Limb (tissue), 2 donors: Measurements from ENCODE around the gene IFI44.

Source experiments
- DNase-seq, 2 donors: peaks; one replicate each; pipeline ENCODE4 v3.0.0-alpha.2; 2016; ENCODE audit errors: extremely low spot score in 2 of 2

IFI44 gene, protein sequence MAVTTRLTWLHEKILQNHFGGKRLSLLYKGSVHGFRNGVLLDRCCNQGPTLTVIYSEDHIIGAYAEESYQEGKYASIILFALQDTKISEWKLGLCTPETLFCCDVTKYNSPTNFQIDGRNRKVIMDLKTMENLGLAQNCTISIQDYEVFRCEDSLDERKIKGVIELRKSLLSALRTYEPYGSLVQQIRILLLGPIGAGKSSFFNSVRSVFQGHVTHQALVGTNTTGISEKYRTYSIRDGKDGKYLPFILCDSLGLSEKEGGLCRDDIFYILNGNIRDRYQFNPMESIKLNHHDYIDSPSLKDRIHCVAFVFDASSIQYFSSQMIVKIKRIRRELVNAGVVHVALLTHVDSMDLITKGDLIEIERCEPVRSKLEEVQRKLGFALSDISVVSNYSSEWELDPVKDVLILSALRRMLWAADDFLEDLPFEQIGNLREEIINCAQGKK

DNA sequence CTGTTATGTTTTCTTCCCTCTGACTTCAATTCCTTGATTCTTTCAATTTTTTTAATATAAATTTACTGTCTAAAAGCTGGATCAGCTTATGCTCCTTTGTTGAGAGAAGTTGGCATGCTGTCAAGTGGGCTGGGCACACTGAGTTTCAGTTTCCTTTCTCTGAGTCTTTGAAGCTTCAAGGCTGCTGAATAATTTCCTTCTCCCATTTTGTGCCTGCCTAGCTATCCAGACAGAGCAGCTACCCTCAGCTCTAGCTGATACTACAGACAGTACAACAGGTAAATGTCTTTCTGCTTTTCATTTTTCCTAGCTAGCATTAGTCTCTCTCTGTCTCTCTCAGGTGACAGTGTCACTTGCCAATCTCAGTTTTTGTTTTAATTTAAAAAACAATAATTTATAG is at the start of gene IFI44:
Gene IFI44 (plus strand): TSS at position 204 of the 400 bp plus-strand sequence. CDS start 365 bp downstream, outside the sequence.
- peak; percentile 63 to 73 for DNase-seq

DNA sequence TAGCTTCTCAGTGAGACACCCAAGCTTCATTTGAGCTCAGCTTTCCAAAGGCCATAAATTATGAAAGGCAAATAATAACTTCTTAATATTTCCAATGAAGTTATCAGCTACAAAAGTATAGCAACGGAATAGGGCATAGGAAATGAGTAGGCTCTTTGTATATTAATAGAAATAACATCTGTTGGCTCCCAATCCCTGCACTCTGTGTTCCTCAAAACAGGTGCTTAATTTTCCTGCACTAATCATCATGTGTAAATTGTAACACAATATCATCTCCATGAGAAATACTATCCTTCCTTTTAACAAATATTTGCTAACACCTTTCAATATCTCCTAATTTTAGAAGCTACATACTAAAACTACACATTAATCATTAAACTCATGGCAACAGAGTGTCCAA is 48.6 kb upstream of the IFI44 start:
- no peak for DNase-seq

DNA sequence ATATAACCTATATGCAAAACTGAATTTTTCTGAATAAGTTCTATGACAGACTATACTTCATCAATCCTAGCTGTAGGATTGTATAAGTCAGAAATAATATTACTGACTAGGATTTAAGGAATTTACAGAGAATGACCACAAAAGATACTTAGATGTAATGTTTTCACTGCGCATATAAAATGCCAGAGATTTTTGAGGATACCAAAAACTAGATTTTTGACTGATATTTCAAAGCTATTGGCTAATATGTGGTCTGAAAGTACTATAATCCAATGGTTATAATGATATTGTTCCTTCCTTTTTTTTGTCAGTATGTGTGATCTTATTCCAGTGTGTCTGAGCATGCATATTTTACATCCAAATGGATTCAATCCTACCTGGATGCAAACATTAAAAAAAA is 46.4 kb upstream of the IFI44 start:
- no peak for DNase-seq

DNA sequence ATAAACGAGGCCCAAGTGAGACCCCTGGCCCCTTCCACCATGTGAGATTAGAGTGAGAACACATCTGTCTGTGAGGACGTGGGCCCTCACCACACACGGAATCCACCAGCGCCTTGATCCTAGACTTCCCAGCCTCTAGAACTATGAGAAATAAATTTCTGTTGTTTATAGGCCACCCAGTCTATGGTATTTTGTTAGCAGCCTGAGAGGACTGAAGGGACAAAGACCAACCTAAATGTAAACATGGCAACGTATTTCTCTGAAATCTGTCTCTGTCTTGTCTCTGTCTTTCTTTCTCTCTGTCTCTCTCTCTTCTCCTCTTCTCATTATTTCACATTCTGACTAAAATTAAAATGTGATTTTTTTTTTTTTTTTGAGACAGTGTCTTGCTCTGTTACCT is 45.0 kb upstream of the IFI44 start:
- no peak for DNase-seq

DNA sequence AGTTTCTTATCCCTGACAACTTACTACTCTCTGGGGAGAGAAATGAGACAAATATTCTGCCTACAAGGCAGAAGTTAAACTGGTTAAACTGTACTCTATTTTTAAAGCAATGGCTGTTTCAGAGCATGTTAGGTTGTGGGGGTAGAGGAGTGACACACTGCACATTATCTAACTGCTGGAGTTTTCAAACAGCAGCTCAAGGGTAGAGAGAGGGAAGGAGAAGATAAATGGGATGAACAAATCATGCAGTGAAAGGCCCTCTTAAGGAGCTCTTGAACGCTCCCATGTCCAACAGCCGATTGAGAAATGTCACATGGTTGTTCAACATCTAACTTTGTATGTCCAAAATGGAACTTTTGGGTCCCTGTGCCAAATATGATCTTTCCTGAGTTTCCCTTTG is 43.4 kb upstream of the IFI44 start:
- DNase-seq: no peak

DNA sequence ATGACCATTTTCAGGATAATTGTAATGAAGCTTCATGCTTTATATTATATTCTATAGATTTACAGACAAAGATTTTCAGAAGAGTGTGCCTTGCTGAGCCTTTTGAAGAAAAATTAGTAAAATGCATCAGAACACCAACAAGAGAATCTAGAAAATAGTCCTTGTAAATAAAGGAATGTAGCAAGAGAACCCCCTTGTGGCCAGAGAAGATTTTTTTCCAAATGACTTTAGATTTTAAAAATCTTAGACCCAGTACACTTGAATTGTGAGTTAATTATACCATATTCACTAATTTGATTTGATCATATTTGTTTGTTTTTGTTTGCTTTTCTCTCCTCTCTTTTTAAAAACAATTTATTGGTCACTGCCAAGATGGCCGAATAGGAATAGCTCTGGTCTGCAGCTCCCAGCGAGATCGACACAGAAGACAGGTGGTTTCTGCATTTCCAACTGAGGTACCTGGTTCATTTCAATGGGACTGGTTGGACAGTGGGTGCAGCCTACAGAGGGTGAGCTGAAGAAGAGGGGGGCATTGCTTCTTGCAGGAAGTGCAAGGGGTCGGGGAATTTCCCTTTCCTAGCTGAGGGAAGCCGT is 42.2 kb upstream of the IFI44 start:
- peak in 1 of 2 donors; percentile 51 for DNase-seq

DNA sequence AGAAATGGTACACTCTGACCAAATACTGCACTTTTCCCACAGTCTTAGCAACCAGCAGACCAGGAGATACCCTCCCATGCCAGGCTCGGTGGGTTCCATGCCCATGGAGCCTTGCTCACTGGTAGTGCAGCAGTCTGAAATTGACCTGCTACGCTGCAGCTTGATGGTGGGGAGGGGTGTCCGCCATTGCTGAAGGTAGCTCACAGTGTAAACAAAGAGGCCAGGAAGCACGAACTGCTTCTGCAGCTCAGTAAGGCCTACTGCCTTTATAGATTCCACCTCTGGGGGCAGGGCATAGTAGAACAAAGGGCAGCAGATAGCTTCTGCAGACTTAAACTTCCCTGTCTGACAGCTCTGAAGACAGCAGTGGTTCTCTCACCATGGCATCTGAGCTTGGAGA is 41.7 kb upstream of the IFI44 start:
- DNase-seq: no peak

DNA sequence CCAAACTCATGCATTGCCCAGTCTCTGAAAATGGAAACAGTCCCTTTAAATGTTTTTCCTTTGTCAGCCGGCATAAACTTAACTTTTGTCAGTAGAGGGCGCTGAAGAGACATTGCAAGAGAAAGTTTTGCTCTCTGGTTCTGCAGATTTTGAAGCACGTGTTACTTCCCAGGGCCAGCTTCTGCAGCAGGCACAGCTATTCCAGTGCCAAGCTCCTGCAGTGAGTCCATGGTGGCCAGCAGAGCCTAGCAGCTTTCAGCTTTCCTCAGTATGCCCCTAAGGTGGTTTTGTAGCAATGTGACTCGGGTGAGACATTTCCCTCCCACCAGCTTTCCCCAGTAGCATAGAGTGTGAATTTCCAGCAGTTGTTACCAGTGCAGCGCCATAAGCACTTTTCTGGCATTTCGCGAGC is 32.0 kb upstream of the IFI44 start:
- DNase-seq: peak; percentile 60 to 88

DNA sequence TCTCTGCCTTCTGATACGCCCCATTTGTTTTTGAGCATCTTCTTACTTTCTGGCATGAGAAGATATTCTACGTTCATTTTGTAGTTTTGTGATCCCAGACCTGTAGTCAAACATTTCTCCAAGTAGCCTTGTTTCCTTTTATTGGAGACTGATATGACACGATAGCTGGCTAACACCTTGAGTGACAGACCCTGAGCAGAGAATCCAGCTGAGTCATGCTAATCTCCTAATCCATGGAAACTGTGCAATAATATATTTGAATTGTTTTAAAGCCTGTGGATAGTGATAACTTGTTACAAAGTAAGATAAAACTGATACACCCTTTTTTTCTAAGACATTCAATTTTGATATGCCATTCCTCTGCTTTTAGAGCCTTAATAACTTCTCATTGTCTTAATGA is 30.6 kb upstream of the IFI44 start:
- no peak for DNase-seq

DNA sequence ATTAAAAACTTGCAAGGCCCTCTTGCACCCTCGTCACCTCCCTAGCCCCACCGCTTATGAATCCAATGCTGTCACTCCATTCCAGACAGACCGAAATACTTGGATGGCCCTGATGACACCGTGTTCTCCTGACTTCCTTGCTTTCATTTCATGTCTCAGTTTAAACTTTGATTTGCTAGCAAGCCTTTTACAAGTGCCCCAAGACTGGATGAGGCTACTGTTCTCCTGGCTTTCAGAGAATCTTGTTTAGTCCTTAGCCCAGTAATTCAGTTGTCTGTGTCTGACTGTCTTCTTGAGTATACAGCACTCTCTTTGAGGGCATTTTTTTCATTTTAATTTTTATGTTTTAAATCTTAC is 30.2 kb upstream of the IFI44 start:
- no peak for DNase-seq

DNA sequence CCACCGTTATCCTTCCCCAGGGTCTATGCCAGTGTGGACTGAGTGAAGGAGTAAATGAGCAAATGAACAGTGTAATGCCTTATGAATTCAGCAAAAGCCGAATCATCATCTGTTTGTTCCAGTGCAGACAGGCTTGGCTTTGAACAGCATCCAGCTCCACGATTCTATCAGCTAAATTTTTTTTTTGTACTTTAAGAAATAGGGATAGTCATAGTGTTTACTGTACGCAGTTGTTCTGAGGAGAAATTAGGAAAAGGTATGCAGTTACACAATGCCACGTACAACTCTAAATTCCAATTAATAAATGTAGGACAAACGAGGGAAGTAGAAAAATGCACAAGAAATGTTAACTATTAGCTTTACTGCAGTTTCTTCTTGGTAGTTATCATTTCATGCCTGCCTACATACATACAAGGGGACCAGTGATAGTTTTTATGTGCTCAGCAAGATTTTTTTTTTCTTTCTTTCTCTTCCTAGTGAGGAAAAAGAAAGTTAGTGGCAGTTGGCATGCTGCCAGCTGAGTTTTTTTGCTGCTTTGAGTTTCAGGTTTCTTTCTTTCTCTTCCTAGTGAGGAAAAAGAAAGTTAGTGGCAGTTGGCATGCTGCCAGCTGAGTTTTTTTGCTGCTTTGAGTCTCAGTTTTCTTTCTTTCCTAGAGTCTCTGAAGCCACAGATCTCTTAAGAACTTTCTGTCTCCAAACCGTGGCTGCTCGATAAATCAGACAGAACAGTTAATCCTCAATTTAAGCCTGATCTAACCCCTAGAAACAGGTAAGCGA is 29.6 kb upstream of the IFI44 start, which contains the start of gene IFI44L:
Gene IFI44L (plus strand): TSS at position 646 of the 777 bp plus-strand sequence. CDS start 7,468 bp downstream, outside the sequence.
- peak; percentile 42 to 55 for DNase-seq

DNA sequence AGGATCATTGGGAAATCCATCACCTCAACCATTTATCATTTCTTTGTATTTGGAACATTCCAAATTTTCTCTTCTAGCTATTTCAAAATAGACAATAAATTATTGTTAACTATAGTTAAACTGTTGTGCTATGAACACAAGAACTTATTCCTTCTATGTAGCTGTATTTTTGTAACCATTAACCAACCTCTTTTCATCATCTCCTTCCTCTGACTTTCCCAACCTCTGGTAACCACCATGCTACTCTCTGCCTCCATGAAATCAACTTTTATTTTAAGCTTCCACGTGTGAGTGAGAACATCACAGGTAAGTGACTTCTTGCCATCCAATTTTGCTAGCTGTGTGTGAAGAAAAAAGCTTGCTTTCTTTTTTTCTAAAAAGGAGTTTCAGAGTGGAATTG is 29.0 kb upstream of the IFI44 start:
- no peak for DNase-seq

DNA sequence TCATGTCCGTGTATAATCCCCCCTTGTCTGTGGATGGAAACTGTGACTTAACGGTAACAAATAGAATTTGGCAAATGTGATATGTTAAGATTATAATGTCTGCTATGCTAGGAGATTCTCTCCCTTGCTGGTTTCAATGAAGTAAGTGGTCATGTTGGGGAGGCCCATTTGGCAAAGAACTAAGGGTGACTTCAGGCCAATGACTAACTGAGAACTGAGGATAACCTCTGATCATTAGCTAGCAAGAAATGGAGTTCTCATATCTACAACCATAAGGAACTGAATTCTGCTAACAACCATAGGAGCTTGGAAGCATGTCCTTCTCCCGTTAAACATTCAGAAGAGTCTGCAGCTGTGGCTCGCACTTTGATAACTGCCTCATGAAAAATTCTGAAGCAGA is 27.1 kb upstream of the IFI44 start:
- DNase-seq: no peak

DNA sequence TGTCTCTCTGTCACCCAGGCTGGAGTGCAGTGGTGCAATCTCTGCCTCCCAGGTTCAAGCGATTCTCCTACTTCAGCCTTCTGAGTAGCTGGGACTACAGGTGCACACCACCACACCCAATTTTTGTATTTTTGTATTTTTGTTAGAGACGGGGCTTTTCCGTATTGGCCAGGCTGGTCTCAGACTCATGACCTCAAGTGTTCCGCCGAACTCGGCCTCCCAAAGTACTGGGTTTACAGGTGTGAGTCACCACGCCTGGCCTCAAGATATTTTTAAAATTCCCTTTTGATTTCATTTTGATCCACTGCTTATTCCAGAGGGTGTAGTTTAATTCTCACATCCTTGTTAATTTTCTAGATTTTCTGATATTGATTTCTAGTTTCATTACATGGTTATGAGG is 25.6 kb upstream of the IFI44 start:
- no peak for DNase-seq

DNA sequence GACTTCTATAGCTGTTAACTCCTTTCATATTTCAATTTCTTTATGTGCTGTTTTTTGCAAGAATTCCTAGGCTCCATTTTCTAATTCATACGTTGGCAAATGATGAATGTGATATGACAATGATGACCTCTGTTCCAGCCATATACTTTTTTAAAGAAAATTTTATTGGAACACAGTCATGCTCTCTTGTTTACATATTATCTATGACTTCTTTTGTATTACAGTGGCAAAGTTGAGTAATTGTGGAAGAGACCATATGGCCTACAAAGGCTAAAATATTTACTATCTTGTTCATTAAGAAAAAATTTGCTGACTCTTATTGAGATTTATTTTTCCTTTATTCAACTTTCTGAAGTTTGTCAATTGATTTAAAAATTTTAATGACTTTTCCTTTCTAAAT is 22.3 kb upstream of the IFI44 start:
- DNase-seq: no peak

DNA sequence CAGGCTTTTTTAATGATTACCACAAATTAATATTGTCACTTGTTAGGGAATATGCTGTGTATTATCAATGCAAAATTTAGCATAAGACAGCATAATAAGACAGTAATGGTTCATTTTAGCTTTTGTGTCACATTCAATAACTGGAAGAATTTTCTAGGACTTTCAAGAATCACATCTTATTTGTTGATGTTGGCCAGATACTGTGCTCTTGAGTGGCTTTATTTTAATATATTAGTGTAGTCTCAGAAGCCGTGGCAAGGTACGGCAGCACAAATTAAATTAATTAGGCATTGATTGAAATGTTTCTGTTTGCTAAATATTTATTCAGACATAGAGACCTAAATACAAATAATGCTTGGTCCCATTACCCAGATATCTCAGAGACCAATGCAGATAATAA is 19.0 kb upstream of the IFI44 start:
- DNase-seq: no peak

DNA sequence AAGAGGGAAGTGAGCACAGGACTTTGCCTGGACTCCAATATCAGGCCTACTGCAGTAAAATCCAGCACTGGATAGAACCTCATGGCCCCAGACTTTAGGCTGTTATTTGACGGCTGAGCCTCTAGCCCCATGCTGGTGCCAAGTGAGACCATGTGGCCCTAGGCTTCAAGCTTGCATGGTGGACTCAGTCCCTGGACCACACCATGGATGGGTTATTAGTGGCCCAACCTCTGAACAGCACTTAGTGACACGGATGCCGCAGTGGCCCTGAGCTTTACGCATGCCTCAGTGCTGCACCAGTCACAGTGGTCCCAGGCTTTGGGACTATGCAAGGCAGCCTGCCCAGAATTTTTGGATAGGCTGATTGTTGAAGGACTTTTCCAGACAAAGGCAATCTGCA is 16.4 kb upstream of the IFI44 start:
- DNase-seq: no peak

DNA sequence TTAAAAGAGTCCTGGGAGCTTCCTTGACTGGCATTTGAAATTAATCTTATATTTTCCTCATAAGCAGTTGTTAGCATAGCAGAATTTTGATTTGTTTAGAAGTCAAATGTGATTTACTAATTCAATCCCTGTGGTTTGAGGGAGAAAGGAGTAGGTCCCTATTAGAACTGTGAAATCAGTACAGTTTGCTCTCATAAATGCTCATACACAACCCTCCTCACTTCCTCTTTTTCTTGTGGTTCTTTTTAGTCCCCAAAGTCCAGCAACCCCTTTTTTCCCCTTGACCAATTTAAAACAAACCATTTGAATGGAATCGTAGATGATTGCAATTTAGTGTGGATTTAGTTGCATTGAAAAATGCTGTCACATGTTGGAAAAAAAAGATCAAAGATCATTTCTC is 9.2 kb upstream of the IFI44 start:
- no peak for DNase-seq

DNA sequence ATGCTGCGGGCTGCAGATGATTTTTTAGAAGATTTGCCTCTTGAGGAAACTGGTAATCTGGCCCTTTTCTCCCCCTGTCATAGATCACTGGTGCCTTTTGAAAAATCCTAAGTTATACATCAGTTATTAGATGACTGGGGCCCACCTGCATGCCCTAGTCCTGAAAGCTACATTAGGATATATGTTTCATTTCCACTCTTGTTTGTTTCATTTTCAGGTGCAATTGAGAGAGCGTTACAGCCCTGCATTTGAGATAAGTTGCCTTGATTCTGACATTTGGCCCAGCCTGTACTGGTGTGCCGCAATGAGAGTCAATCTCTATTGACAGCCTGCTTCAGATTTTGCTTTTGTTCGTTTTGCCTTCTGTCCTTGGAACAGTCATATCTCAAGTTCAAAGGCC is 8.1 kb upstream of the IFI44 start:
- DNase-seq: no peak

DNA sequence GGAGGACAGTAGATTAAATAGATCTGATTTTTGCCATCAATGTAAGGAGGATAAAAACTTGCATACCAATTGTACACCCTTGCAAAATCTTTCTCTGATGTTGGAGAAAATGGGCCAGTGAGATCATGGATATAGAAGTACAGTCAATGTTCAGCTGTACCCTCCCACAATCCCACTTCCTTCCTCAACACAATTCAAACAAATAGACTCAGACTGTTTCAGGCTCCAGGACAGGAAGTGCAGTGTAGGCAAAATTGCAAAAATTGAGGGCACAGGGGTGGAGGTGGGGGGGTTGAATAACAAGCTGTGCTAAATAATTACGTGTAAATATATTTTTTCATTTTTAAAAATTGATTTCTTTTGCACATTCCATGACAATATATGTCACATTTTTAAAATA is 3.9 kb upstream of the IFI44 start:
- DNase-seq: no peak

DNA sequence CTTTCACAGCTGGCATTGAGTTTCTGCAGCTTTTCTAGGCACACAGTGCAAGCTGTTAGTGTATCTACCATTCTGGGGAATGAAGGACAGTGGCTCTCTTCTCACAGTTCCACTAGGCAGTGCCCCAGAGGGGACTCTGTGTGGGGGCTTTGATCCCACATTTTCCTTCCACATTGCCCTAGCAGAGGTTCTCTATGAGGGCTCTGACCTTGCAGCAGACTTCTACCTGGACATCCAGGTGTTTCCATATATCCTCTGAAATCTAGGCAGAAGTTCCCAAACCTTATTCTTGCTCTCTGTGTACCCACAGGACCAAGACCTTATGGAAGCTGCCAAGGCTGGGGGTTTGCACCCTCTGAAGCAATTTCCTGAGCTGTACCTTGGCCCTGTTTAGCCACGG is 2.4 kb upstream of the IFI44 start:
- DNase-seq: no peak

DNA sequence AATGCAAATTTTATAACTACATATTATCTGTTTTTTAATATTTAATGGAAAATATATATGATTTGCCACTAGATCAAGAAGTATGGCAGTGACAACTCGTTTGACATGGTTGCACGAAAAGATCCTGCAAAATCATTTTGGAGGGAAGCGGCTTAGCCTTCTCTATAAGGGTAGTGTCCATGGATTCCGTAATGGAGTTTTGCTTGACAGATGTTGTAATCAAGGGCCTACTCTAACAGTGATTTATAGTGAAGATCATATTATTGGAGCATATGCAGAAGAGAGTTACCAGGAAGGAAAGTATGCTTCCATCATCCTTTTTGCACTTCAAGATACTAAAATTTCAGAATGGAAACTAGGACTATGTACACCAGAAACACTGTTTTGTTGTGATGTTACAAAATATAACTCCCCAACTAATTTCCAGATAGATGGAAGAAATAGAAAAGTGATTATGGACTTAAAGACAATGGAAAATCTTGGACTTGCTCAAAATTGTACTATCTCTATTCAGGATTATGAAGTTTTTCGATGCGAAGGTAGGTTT is 556 bp downstream of the IFI44 start:
- no peak for DNase-seq
